GM19099 (cell line): ENCODE data around the gene ISYNA1.

Source experiments
- POLR2A ChIP-seq: IDR thresholded peaks from 3 replicates; pipeline ENCODE4 v1.6.1; 2011; ENCODE audit warnings: low read depth; ENCODE audit not compliant: insufficient read length; ENCODE audit errors: extremely low read depth

ISYNA1 gene

DNA sequence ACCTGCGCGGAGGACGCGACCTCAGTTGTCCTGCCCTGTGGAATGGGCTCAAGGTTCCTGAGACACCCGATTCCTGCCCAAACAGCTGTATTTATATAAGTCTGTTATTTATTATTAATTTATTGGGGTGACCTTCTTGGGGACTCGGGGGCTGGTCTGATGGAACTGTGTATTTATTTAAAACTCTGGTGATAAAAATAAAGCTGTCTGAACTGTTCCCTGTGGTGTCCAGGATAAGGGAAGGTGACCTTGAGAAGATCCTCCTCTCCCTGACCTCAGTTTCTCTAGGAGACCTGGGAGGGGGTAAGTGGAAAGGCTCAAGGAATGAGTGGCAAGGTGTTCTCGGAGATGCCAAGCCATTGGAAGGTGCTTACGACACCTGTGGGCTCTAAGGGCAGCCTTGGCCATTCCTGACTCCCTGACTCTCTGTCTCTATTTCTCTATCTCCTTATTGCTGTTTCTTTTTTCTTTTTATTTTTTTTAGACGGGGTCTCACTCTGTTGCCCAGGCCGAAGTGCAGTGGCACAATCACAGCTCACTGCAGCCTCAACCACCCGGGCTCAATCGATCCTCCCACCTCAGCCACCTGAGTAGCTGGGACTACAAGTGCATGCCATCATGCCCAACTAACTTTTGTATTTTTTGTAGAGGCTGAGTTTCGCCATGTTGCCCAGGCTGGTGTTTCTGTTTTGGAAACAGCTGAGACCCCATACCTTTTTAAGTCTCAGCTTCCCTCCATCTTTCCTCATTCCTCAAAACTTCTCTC, 48.8 kb downstream of the ISYNA1 start:
- TF ChIP-seq POLR2A, result no peak

DNA sequence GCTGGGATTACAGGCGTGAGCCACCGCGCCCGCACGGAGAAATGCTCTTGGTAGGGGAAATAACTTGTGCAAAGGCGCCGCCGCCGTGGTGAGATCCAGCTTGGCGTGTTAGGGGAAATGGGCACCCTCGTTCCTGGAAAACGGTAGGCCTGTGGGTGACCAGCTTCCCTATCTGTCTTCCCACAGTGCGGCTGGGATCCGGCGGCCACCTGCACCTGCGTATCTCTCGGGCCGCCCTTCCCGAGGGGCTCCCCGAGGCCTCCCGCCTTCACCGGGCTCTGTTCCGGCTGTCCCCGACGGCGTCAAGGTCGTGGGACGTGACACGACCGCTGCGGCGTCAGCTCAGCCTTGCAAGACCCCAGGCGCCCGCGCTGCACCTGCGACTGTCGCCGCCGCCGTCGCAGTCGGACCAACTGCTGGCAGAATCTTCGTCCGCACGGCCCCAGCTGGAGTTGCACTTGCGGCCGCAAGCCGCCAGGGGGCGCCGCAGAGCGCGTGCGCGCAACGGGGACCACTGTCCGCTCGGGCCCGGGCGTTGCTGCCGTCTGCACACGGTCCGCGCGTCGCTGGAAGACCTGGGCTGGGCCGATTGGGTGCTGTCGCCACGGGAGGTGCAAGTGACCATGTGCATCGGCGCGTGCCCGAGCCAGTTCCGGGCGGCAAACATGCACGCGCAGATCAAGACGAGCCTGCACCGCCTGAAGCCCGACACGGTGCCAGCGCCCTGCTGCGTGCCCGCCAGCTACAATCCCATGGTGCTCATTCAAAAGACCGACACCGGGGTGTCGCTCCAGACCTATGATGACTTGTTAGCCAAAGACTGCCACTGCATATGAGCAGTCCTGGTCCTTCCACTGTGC, 49.6 kb downstream of the ISYNA1 start:
- peak; percentile 71 for TF ChIP-seq POLR2A

DNA sequence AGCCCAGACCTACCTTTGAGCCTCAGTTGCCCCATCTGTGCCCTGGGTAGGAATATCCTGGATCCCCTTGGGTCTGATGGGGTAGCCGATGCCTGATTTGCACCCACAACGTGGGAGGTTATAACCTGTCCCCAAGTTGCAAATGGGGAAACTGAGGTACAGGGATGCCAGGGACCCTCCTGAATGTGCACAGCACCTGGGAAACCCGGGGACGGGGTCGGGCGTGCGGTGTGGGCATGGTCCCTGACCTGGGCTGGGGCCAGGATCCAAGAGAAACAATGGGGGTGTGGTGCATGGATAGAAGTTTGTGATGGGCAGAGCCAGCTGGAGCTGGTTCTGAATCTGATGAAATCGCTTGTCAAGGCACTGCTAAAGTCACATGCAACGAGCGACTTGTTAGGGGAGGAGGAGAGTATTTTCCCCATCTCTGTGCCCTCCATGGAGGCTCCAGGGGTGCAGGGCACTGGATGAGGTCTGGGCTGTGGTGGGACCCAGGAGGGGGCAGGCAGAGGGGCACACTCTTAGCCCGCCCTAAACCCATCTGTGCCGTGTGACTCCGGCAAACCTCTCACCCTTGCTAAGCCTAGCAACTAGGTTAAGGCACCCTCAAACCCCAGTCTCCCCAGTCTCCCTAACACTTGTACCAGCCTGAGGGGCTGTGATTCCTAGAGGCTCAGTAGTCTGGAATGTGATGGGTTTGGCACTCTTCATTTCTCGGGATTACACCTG, 51.2 kb downstream of the ISYNA1 start:
- TF ChIP-seq POLR2A, result no peak

DNA sequence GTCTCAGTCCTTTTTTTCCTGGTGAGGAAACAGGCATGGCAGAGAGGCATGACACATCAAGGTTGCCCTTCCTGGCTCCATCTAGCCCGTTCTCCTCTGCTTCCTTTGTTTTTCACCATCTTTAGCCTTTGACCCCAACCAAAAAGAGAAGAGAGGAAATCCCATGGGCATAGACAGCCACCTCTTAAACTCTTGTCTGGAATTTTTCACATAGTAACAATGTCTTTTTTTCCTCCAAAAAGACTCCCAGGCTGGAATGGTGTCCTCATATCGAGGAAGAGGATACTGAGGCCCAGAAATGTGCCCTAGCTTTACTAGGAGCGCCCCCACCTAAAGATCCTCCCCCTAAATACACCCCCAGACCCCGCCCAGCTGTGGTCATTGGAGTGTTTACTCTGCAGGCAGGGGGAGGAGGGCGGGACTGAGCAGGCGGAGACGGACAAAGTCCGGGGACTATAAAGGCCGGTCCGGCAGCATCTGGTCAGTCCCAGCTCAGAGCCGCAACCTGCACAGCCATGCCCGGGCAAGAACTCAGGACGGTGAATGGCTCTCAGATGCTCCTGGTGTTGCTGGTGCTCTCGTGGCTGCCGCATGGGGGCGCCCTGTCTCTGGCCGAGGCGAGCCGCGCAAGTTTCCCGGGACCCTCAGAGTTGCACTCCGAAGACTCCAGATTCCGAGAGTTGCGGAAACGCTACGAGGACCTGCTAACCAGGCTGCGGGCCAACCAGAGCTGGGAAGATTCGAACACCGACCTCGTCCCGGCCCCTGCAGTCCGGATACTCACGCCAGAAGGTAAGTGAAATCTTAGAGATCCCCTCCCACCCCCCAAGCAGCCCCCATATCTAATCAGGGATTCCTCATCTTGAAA, 52.0 kb downstream of the ISYNA1 start, which contains the start of gene GDF15:
Gene GDF15, plus strand, starts transcription at position 484 of the 868 bp plus-strand sequence. Its CDS starts 32 bp downstream, at position 516.
- peak; percentile 46 for TF ChIP-seq POLR2A

DNA sequence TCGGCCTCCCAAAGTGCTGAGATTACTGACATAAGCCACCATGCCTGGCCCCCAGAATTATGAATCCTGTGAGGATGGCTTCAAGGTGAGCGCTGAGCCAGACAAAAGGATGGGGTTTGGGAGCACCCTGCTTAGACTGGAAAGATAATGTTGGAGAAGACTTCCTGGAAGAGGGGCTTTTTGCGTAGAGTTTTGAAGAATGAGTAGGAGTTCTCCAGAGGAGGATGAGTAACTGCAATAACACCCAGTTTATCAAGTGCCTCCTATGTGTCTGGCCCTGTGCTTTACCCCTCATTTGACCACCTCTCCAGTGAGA, 52.6 kb downstream of the ISYNA1 start:
- no peak for TF ChIP-seq POLR2A

DNA sequence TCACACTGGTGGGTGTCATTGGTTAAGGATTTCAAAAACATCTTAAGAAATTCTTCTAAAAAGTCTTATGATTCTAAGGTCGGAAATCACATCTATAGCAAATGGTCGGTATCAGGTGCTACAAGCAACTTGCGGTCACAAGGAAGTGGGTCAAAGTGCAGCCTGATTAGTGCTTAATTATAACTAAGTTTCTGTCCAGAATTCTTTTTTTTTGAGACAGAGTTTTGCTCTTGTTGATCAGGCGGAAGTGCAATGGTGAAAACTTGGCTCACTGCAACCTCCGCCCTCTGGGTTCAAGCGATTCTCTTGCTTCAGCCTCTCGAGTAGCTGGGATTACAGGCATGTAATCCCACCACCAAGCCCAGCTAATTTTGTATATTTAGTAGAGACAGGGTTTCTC, 53.2 kb downstream of the ISYNA1 start:
- TF ChIP-seq POLR2A, result no peak
